ENCODE data around the gene COL4A6.

DNA sequence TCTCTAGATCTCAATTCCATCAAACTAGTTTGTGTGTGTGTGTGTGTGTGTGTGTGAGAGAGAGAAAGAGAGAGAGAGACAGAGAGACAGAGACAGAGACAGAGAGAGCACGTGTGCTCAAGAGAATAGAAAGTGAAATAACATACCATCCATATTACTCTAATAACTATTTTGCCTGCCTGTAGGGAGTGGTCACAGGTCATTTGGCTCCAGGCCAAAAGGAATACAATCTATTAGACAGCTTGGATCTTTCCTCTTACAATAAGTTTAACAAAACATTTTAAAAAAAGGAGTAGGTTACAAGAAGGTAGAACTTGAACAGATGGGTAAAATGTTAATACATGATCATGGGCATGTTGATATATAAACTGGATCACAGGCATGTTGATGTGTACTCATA lies 76.2 kb downstream of the COL4A6 start:
- TF ChIP-seq, protein P1, sequence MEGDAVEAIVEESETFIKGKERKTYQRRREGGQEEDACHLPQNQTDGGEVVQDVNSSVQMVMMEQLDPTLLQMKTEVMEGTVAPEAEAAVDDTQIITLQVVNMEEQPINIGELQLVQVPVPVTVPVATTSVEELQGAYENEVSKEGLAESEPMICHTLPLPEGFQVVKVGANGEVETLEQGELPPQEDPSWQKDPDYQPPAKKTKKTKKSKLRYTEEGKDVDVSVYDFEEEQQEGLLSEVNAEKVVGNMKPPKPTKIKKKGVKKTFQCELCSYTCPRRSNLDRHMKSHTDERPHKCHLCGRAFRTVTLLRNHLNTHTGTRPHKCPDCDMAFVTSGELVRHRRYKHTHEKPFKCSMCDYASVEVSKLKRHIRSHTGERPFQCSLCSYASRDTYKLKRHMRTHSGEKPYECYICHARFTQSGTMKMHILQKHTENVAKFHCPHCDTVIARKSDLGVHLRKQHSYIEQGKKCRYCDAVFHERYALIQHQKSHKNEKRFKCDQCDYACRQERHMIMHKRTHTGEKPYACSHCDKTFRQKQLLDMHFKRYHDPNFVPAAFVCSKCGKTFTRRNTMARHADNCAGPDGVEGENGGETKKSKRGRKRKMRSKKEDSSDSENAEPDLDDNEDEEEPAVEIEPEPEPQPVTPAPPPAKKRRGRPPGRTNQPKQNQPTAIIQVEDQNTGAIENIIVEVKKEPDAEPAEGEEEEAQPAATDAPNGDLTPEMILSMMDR (IDR thresholded peaks at IDR 0.05; ENCODE audit: low read depth, low read length, missing input control): no peak
- TF ChIP-seq, protein P2, sequence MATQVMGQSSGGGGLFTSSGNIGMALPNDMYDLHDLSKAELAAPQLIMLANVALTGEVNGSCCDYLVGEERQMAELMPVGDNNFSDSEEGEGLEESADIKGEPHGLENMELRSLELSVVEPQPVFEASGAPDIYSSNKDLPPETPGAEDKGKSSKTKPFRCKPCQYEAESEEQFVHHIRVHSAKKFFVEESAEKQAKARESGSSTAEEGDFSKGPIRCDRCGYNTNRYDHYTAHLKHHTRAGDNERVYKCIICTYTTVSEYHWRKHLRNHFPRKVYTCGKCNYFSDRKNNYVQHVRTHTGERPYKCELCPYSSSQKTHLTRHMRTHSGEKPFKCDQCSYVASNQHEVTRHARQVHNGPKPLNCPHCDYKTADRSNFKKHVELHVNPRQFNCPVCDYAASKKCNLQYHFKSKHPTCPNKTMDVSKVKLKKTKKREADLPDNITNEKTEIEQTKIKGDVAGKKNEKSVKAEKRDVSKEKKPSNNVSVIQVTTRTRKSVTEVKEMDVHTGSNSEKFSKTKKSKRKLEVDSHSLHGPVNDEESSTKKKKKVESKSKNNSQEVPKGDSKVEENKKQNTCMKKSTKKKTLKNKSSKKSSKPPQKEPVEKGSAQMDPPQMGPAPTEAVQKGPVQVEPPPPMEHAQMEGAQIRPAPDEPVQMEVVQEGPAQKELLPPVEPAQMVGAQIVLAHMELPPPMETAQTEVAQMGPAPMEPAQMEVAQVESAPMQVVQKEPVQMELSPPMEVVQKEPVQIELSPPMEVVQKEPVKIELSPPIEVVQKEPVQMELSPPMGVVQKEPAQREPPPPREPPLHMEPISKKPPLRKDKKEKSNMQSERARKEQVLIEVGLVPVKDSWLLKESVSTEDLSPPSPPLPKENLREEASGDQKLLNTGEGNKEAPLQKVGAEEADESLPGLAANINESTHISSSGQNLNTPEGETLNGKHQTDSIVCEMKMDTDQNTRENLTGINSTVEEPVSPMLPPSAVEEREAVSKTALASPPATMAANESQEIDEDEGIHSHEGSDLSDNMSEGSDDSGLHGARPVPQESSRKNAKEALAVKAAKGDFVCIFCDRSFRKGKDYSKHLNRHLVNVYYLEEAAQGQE (IDR thresholded peaks at IDR 0.05): no peak
- no peak for TF ChIP-seq JUND (IDR thresholded peaks at IDR 0.05)
- TF ChIP-seq, protein P3, sequence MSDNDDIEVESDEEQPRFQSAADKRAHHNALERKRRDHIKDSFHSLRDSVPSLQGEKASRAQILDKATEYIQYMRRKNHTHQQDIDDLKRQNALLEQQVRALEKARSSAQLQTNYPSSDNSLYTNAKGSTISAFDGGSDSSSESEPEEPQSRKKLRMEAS (IDR thresholded peaks at IDR 0.05): no peak
- TF ChIP-seq GABPA (IDR thresholded peaks at IDR 0.05 in 1 of 2, conservative IDR thresholded peaks at IDR 0.05 in 1 of 2): no peak
